Smooth muscle cell (in vitro differentiated cells): ENCODE results near the gene CD320. TPM values are rescaled to one million over a fixed set of nuclear protein-coding genes. Genes with fewer than 3 reads are reported as not detected.
"Not testable (repeated sequence)": the region's sequence is repeated elsewhere in the genome, so short reads cannot be mapped to it uniquely, and the experiment has no call there.

Experiments
- DNase-seq: peaks from one replicate; lab custom pipeline; 2025; ENCODE audit not compliant: unreplicated experiment; lab: John Stamatoyannopoulos, UW
- H2AFZ ChIP-seq: fragments of 200-600 bp; sonication (generic); 2 replicates; pipeline ENCODE4 v1.6.0; 2016; ENCODE audit warnings: antibody characterized with exemption, low read depth, mild to moderate bottlenecking
- H3F3A ChIP-seq: fragments of 200-600 bp; sonication (generic); 2 replicates; pipeline ENCODE4 v1.6.0; 2017; ENCODE audit warnings: antibody characterized with exemption, low read depth
- H3K27ac ChIP-seq: fragments of 200-600 bp; sonication (generic); 2 replicates; pipeline ENCODE4 v1.5.1; 2016; ENCODE audit warnings: low read depth, mild to moderate bottlenecking
- H3K27me3 ChIP-seq: fragments of 200-600 bp; sonication (generic); 2 replicates; pipeline ENCODE4 v1.6.1; 2016; ENCODE audit warnings: low read depth, mild to moderate bottlenecking
- H3K36me3 ChIP-seq: fragments of 200-600 bp; sonication (generic); 2 replicates; pipeline ENCODE4 v1.5.1; 2016; ENCODE audit warnings: low read depth
- H3K4me1 ChIP-seq: fragments of 200-600 bp; sonication (generic); 2 replicates; pipeline ENCODE4 v1.5.1; 2016; ENCODE audit warnings: low read depth
- H3K4me2 ChIP-seq: fragments of 200-600 bp; sonication (generic); 2 replicates; pipeline ENCODE4 v1.6.0; 2016; ENCODE audit warnings: mild to moderate bottlenecking
- H3K4me3 ChIP-seq: fragments of 200-600 bp; sonication (generic); 2 replicates; pipeline ENCODE4 v1.5.1; 2016; ENCODE audit warnings: mild to moderate bottlenecking
- H3K79me2 ChIP-seq: fragments of 200-600 bp; sonication (generic); 2 replicates; pipeline ENCODE4 v1.6.0; 2016; ENCODE audit warnings: low read depth, mild to moderate bottlenecking
- H3K9ac ChIP-seq: fragments of 200-600 bp; sonication (generic); 2 replicates; pipeline ENCODE4 v1.6.0; 2016; ENCODE audit warnings: low read depth
- H3K9me3 ChIP-seq: fragments of 200-600 bp; sonication (generic); replicated peaks from 2 replicates; pipeline ENCODE4 v1.5.1; 2016; ENCODE audit warnings: low read depth
- H4K20me1 ChIP-seq: fragments of 200-600 bp; sonication (generic); 2 replicates; pipeline ENCODE4 v1.6.0; 2016; ENCODE audit warnings: low read depth
- WGBS: methylation state at CpG from one replicate; pipeline ENCODE4 v1.1.7; 2016; ENCODE audit warnings: low lambda C conversion rate; 5-methylcytosine and 5-hydroxymethylcytosine counted together
- polyA plus RNA-seq: library from polyadenylated mRNA; unstranded; fragments of >200 nt; fragmentation: Nextera tagmentation; extraction: Ambion mirVana; gene quantifications from 2 replicates; pipeline ENCODE4 v1.2.1, GENCODE V29; 2016
- total RNA-seq: library from RNA; depleted of rRNA; stranded (reverse); fragments of >200 nt; gene quantifications from 2 replicates; pipeline ENCODE4 v1.2.3, GENCODE V29; 2014
- TF ChIP-seq, protein P1 (sequence below): fragments of 200-600 bp; sonication (generic); IDR thresholded peaks from 2 replicates; pipeline ENCODE4 v1.5.1; 2017; ENCODE audit warnings: borderline replicate concordance, mild to moderate bottlenecking, antibody characterized with exemption; ENCODE audit not compliant: insufficient read depth, poor library complexity, severe bottlenecking

CD320 gene
- total and polyA plus RNA-seq, 2 experiments from 2014 or later = 23.8 to 42.7 TPM

DNA sequence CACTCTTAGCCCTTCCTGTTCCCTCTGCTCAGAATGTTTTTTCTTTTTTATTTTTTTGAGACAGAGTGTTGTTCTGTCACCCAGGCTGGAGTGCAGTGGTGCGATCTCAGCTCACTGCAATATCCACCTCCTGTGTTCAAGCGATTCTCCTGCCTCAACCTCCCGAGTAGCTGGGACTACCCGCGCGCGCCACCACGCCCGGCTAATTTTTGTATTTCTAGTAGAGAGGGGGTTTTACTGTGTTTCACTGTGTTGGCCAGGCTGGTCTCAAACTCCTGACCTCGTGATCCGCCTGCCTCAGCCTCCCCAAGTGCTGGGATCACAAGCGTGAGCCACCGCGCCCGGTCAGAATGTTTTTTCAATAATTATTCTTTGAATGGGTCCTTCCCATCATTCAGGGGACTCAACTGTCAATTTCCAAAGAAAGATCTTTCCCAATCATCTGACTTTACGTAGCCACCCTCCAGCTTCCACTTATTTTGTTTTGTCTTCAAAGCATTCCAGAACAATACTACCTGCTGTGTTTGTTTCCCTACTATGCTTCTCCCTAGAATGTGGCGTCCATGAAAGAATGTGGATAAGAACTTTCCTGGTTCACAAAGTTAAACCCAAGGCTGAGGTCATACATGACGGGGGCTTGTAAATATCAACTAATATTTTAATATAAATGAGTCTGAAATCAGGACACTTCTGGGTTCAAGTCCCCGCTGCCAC lies 11.8 kb upstream of the CD320 start:
- Histone ChIP-seq H4K20me1 (peaks cover 24% of the 10 kb centered on the region), H3K36me3 (no peaks in the 10 kb centered on the region), H3K4me1 (peaks cover 20% of the 10 kb centered on the region), H3K79me2 (peaks cover 42% of the 10 kb centered on the region), H3K4me2 (peak overlapping the region; percentile 96), H3F3A (no peaks in the 10 kb centered on the region), H2AFZ (no peak overlapping the region), H3K27ac (peak overlapping the region; percentile 92), H3K9ac (peak overlapping the region; percentile 99), H3K27me3 (no peaks in the 10 kb centered on the region), H3K9me3 (no peaks in the 10 kb centered on the region), H3K4me3 (peak overlapping the region; percentile 93)
- 80% methylated on average over 19 of the region's 19 CpGs for WGBS
- DNase-seq = no peak
- TF ChIP-seq, protein P1, sequence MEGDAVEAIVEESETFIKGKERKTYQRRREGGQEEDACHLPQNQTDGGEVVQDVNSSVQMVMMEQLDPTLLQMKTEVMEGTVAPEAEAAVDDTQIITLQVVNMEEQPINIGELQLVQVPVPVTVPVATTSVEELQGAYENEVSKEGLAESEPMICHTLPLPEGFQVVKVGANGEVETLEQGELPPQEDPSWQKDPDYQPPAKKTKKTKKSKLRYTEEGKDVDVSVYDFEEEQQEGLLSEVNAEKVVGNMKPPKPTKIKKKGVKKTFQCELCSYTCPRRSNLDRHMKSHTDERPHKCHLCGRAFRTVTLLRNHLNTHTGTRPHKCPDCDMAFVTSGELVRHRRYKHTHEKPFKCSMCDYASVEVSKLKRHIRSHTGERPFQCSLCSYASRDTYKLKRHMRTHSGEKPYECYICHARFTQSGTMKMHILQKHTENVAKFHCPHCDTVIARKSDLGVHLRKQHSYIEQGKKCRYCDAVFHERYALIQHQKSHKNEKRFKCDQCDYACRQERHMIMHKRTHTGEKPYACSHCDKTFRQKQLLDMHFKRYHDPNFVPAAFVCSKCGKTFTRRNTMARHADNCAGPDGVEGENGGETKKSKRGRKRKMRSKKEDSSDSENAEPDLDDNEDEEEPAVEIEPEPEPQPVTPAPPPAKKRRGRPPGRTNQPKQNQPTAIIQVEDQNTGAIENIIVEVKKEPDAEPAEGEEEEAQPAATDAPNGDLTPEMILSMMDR = no peak

DNA sequence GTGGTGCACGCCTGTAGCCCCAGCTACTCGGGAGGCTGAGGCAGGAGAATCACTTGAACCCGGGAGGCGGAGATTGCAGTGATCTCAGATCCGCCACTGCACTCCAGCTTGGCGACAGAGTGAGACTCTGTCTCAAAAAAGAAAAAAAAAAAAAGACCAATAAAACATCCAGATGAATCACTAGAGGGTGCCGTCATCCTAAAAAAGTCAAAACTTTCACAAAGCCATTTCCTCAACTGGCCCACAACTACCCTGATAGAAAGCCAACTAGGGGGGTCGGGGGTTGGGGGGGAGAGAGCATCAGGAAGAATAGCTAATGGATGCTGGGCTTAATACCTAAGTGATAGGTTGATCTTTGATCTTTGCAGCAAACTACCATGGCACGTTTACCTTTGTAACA lies 10.7 kb upstream of the CD320 start:
- peaks cover 23% of the 10 kb centered on the region for H4K20me1 ChIP-seq
- H3K27ac ChIP-seq, H3K27me3 ChIP-seq, H2AFZ ChIP-seq, H3K4me3 ChIP-seq, H3K4me2 ChIP-seq, H3K9me3 ChIP-seq, H3K36me3 ChIP-seq, DNase-seq, H3K9ac ChIP-seq, H3F3A ChIP-seq: not testable (repeated sequence)
- H3K4me1 ChIP-seq = peaks cover 20% of the 10 kb centered on the region
- WGBS = 92% methylated on average over 9 of the region's 9 CpGs
- peaks cover 42% of the 10 kb centered on the region for H3K79me2 ChIP-seq

DNA sequence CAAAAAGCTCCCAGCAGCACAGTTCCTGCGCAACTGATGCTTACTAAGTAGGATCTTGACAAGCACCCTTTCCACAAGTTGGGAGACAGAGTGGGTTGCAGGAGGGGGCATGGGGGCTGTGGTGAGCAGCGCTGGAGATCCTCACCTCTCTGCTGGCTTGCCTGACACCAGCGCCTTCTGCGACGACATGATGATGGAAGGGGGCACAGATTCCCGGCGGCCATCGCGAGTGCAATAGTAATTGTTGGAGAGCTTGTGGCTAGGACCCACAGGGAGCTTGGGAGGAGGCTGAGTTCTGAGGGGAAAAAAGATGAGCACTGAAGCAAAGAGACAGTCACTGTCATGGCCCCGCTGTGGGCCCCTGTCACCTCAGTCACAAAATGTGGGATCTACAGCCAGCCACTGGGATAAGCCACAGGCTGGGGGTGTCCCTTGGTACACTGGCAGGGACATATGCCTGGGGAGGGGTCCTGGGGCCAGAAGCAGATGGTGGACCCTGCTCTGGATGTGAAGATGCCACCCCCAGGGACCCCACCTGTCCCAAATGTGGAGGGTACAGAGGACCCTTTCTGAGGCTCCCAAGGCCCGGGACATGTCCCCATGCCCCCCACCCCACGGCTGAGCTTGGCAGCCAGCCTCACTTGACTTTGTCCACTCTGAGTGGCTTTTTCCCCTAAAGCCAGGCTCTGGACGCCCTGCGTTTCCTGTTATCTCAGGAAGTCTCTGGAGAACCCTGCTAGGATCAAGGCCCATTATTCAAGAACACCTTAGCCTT lies 8.4 kb upstream of the CD320 start:
- Histone ChIP-seq H4K20me1 (no peaks in the 10 kb centered on the region), H3K4me2 (no peak overlapping the region), H3K79me2 (peaks cover 25% of the 10 kb centered on the region), H3F3A (no peaks in the 10 kb centered on the region), H3K36me3 (no peaks in the 10 kb centered on the region), H2AFZ (no peak overlapping the region), H3K27ac (no peak overlapping the region), H3K9ac (no peak overlapping the region), H3K4me3 (no peak overlapping the region), H3K9me3 (no peaks in the 10 kb centered on the region), H3K4me1 (peaks cover 10% of the 10 kb centered on the region), H3K27me3 (no peaks in the 10 kb centered on the region)
- TF ChIP-seq, protein P1 = no peak
- no peak for DNase-seq
- 86% methylated on average over 14 of the region's 14 CpGs for WGBS

DNA sequence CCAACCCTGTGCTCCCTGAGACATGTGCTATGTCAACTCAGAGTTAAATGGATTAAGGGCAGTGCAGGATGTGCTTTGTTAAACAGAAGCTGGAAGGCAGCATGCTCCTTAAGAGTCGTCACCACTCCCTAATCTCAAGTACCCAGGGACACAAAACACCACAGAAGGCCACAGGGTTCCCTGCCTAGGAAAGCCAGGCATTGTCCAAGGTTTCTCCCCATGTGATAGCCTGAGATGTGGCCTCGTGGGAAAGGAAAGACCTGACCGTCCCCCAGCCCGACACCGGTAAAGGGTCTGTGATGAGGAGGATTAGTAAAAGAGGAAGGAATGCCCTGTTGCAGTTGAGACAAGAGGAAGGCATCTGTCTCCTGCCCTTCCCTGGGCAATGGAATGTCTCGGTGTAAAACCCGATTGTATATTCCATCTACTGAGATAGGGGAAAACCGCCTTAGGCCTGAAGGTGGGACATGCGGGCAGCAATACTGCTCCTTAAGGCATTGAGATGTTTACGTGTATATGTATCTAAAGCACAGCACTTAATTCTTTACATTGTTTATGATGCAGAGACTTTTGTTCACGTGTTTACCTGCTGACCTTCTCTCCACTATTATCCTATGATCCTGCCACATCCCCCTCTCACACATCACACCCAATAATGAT lies 7.0 kb upstream of the CD320 start:
- H3K9me3 ChIP-seq, H3K4me1 ChIP-seq, H4K20me1 ChIP-seq, H3K36me3 ChIP-seq, H2AFZ ChIP-seq, H3K4me3 ChIP-seq, H3K9ac ChIP-seq, H3K27ac ChIP-seq, H3K4me2 ChIP-seq, H3K27me3 ChIP-seq, H3F3A ChIP-seq, DNase-seq: not testable (repeated sequence)
- peaks cover 13% of the 10 kb centered on the region for H3K79me2 ChIP-seq
- WGBS = 91% methylated on average over 11 of the region's 11 CpGs
